ELF-1 (cell line): ENCODE results near the gene SUOX.
A peak's percentile ranks its signal among the peaks of the same experiment; 100 is the strongest.
"Not testable (repeated sequence)": the region's sequence is repeated elsewhere in the genome, so short reads cannot be mapped to it uniquely, and the experiment has no call there.

Experiments
- DNase-seq: peaks from one replicate; pipeline ENCODE4 v3.0.0-alpha.2; 2016; ENCODE audit warnings: low read depth, low spot score

The SUOX gene

DNA sequence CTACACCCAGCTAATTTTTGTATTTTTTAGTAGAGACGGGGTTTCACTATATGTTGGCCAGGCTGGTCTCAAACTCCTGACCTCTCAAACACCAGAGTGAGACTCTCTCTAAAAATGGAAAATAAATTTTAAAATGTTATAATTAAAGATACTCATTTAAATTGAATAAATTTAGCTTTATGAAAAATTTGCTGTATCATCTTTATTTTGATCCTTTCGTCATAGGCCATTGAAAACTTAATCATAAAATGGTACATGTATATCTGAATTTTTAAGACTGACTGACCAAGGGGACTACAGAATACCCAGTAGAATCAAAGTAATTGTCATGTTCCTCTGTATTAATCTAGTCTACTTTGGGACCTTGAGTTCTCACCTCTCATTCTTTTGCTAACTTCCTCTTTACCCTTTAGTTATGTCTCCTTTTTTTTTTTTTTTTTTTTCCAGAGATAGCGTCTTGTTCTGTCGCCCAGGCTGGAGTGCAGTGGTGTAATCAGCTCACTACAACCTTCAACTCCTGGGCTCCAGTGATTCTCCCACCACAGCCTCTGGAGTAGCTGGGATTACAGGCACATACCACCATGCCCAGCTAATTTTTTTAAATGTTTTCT is 13.7 kb upstream of the SUOX start:
- DNase-seq: no peak

DNA sequence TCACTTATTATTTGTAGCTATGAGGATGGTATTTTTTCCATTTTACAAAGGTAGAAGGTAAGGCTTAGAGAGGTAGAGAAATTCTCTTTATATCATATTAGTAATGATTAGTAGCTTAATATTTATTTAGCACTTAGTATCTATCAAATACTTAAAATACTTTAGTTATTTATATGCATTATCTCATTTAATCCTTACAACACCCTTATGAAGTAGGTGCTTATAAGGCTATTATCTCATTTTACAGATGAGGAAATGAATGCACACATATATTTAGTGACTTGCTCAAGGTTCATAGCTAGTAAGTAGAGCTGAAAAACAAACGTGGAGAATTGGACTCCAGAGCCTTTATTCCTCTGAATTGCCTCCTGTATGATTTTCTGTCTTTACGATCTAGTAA is 12.2 kb upstream of the SUOX start:
- no peak for DNase-seq

DNA sequence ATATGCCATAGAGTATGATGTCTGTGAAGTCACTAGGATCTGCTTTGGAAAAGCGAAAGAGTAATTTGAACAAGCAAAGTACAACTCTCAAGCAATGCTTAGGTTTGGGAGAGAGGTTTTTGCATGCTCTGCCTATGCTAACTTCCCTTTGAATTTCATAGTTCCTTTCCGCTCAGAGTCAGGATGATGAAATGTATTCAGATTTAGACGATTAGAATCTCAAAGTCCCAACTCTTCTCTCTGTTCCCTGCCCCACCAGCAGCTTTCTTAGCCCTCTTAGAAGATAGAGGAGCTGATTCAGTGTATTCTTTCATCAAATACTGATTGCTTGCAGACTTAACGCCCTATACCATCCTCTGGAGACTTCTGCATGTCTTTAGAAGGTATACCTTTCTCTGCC is 11.7 kb upstream of the SUOX start:
- DNase-seq: no peak

DNA sequence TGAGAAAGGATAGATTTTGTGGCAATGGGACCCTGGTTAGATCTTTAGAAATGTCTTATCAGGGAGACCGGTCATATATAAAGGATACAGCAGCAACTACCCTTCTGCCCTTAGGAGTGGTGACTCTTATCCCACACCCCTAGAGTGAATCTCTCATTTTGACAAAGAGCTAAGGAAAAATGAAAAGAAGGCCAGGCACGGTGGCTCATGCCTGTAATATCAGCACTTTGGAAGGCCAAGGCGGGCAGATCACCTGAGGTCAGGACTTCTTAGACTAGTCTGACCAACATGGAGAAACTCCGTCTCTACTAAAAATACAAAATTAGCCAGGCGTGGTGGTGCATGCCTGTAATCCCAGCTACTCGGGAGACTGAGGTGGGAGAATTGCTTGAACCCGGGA is 11.1 kb upstream of the SUOX start:
- DNase-seq: not testable (repeated sequence)

DNA sequence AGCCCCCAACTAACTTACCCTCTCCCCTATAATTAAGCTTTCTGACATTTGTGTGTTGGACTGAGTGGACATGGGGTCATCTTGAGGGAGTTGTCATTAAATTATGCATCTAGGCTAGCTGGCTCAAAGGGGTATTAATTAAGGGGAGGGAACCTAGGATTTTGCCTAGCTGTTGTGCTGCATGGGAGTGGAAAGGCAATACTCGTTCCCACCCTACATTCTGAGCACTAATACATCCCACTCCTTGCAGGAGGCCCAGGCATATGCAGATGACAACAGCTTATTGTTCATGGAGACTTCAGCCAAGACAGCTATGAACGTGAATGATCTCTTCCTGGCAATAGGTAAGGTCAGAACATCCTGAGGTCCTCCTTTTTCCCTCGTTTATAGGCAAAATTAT is 6.0 kb upstream of the SUOX start:
- DNase-seq: no peak

DNA sequence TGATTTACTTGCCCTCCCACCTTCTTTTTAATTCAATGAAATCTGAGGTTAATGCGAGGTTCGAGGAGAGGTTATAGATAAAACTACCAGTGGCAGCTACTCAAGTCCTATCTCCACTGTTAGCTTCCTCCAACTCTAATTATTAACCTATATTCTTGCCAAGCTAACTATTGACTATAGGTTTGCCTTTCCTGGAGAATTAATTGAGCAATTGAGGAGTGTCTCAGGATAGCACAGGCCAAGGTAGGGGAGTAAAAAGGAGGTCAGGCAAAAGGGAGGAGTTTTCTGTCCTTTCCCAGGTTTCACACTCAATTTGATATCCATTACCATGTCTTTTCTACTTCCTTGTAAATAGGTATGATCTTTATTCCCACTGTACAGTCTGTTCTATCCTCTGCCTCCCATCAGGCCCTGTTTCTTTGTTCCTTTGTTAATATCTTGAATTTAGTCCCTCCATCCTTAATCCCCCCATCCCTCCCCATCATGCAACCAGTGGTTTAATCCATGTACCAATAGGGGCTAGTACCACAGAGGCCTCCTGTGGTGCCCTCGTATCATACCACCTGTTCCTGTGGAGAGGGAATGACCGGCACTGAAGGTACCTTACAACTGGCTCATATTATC is 3.7 kb upstream of the SUOX start:
- no peak for DNase-seq

DNA sequence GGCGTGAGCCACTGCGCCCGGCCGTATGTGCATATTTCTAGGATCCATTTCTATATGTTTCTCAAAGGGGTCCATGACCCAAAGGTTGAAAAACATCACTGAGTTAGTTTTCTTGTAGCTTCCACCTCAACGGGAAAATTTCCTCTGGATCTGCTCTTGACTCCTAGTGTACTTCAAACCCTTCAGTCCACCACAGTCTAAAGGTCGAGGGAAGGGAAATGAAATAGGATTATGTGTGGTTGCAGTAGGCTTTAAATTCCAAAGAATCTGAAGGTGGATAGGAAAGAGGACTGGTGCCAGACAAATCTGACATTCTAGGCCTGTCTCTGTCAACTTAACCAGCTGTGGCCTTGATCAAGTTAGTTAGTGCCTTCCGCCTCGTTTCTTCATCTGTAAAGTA is 1.7 kb upstream of the SUOX start:
- no peak for DNase-seq

DNA sequence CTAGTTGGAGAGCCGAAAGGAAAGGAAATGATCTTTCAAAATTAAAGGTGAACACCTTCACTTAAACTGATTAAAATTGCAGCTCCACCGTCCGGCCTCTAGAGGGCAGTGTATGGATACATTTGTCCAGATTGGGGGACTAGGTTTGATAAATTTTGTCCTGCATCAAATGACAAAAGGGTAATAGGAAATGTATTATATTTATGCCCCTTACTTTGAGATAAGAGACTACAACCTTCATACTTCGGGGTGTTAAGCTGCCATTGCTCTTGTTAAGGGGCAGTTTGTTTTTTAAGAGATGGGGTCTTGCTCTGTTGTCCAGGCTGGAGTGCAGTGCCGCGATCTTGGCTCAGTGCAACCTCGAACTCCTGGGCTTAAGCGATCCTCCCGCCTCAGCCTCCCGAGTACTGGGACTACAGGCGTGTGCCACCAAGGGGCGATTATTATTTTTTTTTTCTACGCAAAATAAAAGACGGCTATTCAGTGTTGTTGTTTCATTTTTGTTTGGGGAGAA is 818 bp upstream of the SUOX start:
- peak; percentile 40 for DNase-seq

DNA sequence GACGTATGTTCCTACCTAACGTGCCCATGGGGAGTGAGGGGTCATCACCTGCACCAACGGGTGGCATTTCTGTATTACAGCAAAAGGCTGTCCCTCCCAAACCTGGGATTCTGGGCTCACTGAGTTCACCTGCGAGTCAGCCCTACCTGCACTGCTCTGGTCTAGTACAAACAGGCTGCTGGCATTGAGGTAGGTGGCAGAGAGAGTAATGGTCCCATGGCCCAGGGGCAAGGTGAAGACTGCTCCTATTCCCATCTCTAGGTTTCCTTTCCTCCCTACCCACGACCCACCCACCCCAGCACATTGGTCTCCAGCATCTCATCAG is 421 bp downstream of the SUOX start:
- DNase-seq: no peak

DNA sequence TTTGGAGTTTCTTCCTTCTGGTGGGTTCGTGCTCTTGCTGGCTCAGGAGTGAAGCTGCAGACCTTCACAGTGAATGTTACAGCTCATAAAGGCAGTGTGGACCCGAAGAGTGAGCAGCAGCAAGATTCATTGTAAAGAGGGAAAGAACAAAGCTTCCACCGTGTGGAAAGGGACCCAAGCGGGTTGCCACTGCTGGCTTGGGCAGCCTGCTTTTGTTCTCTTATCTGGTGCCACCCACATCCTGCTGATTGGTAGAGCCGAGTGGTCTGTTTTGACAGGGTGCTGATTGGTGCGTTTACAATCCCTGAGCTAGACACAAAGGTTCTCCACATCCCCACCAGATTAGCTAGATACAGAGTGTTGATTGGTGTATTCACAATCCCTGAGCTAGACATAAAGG is 2.4 kb downstream of the SUOX start:
- not testable (repeated sequence) for DNase-seq

DNA sequence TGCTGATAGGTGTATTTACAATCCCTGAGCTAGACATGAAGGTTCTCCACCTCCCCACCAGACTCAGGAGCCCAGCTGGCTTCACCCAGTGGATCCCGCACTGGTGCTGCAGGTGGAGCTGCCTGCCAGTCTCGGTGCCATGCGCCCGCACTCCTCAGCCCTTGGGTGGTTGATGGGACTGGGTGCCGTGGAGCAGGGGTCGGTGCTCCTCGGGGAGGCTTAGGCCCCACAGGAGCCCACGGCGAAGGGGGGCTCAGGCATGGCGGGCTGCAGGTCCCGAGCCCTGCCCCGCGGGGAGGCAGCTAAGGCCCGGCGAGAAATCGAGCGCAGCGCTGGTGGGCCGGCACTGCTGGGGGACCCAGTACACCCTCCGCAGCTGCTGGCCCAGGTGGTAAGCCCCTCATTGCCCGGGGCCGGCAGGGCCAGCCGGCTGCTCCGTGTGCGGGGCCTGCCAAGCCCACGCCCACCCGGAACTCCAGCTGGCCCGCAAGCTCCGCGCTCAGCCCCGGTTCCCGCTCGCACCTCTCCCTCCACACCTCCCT is 3.0 kb downstream of the SUOX start:
- DNase-seq: not testable (repeated sequence)

DNA sequence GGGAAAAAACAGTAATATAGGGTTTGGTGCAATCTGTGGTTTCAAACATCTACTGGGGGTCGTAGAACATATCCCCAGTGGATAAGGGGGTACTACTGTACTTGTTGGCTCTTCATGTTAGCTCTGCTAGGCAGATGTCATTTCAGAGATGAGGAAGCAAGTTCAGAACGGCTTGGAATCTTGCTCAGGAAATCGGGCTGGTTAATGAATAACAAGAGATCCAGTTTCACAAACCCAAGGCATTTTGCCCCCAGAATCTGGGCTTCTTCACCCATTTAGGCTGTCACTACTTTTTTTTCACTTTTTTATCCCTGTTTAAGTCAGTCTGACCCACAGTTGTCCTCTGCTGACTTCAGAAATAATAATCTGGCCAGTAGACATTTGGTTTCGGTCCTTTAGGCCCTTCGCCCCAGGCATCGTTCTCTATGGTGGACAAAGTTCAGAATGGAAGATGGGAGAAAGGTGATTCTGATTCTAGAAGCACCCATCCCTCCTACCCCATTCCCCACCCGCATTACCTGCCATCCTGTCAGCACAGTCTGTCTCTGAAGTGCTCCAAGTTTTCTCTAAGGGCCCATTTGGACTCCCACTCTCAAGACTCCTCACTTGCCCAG is 4.5 kb downstream of the SUOX start:
- DNase-seq: no peak

DNA sequence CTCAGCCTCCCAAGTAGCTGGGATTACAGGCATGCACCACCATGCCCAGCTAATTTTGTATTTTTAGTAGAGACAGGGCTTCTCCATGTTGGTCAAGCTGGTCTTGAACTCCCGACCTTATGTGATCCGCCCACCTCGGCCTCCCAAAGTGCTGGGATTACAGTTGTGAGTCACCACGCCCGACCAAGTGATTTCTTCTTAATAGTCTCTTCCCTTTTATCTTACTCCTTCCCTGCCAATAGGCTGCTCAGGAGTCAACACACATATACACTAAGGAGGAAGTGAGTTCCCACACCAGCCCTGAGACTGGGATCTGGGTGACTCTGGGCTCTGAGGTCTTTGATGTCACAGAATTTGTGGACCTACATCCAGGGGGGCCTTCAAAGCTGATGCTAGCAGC is 6.3 kb downstream of the SUOX start:
- not testable (repeated sequence) for DNase-seq

DNA sequence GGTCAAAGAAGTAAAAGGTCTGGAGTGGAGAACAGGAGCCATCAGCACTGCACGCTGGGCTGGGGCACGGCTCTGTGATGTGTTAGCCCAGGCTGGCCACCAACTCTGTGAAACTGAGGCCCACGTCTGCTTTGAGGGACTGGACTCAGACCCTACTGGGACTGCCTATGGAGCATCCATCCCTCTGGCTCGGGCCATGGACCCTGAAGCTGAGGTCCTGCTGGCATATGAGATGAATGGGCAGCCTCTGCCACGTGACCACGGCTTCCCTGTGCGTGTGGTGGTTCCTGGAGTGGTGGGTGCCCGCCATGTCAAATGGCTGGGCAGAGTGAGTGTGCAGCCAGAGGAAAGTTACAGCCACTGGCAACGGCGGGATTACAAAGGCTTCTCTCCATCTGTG is 7.1 kb downstream of the SUOX start:
- DNase-seq: no peak

DNA sequence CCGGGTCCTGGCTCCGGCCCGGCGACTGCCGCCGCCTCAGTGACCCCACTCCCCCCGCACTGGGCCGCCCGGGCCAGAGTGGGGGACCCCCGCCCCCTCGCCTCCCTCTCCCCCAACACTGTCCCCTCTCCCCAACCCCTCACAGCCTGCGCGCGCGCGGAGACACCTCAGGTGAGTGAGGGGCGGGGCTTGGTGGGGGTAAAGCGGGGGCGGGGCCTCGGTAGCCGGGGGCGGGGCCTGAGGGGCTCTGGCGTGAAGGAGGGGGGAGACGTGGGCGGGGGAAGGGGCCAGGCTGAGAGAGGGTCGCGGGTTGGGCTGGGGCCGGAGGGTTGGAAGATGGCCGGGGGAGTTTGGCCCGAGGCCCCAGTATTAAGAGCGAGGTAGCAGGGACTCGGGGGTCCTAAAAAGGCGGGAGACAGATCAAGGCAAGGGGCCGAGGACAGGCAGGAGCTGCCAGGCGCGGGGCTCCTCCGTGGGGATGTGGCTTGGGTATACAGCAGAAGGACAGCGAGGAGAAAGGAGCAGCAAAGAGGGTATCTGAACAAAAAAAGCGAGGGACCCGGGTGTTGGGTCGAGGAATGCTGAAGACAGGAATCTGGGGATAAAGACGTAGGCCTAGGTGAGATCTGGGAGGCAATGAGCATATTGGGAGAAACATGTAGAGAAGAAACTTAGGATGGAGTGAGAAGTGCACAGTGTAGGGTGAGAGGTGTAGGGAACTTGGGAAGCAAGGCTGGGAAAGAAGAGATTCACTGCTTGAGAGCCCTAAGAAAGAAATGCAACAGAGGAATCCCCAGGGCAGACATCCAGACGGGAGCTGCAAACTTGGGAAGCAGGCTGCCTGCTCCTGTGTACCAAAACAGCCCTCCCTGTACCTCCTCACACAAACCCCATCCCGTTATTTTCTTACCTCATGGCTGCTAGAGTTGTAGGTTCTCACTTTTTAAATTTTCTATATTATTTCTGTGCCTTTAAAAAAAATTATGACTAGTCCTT is 10.8 kb downstream of the SUOX start:
- peak; percentile 69 for DNase-seq

DNA sequence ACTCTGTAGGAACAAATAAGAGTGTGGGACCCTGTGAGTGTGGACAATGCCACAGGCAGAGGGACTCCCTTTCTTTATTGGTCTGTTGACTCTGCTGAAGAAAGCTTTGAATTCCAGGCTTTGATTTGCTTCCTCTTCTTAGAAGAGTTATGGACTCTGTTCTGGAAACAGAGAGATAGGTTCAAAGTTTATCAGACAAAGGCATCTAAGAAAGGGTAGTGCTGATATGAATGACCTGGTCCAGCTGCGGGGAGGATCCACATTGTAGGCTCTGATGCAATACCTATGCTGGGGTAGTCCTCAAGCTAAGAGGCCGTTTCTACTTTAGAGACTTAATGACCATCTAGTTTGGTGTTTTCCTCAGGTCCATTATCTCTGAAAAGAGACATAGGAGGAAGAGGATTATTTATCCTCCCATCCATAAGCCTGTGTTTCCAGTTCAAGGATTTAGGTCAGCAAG is 13.1 kb downstream of the SUOX start:
- no peak for DNase-seq

DNA sequence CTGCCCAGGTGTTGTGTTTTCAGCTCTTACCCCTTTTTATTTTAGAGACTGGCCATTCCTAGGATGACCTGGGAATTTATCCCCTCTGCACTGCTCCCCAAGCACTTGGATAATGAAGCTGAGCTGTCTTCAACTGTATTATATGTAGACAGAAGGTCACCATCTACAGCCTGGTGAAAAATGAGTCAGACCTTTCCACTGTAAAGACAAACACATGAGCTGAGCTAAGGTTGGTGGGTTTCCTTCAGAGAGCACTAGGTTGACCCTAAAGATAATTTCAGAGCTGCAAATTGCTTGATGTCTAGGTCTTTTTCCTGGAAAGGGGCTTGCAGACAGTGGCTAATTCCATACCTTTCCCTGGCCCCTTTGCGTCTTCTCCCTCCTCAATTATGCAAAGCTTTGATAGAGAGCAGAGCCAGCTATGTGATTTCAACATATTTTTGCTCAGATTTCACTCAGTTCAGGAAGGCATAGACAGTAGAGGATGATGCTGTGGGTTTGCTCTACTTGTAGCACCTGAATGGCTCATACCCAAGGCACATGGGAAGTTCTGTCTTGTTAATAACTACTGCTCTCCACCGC is 14.5 kb downstream of the SUOX start:
- no peak for DNase-seq

DNA sequence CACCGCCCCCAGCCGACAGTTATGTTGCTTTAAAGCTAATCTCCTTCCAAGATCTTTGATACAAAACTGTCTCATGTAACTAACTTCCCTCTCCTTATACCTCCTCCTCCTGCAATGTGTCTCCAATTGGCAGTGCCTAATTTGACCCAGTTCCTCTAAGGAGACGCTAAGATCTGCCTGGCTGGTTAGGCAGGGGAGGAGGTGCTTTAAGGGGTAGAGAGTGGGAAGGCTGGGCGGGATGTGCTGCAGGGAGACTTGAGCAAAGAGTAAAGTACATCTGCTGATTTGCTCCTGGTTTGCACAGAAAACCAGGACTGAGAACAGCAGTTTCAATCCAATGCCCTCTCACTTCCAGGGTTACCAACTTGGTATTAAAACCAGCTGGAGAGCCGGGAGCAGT is 16.4 kb downstream of the SUOX start:
- no peak for DNase-seq

DNA sequence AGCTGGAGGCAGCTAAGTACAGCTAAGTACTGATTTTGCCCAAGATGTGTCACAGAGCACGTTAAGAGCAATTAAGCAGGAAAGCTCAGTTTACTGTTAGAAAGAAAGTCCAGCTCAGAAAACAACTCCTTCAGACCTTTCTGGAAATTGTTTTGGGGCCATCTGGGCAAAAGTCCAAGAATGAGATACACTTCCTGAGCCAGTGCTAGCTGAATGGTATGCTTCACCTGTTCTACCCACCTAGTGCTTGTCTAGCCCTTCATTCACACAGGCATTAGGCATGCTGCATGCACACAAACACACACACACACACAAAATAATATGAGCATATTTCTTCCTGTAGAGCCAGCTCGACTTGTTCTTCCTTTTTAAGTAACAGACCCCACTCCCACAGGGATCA is 17.1 kb downstream of the SUOX start:
- no peak for DNase-seq

DNA sequence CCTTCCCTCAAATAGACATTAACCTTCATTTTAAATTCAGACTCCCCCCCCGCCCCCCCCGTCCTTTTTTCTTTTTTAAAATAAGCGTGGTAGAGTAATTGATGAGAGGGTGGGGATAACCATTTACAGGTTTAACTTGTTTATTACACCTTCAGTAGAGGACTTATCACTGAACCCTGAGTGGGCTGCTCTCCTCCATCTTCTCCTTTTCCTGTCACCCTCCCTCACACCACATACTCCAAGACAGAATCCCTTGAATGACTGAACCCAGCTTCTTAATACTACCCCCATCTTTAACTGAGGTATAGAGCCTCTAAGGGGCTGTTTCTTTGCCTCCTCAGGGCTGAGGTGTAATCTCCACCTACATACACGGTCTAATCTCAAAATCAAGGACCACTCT is 20.1 kb downstream of the SUOX start:
- no peak for DNase-seq

DNA sequence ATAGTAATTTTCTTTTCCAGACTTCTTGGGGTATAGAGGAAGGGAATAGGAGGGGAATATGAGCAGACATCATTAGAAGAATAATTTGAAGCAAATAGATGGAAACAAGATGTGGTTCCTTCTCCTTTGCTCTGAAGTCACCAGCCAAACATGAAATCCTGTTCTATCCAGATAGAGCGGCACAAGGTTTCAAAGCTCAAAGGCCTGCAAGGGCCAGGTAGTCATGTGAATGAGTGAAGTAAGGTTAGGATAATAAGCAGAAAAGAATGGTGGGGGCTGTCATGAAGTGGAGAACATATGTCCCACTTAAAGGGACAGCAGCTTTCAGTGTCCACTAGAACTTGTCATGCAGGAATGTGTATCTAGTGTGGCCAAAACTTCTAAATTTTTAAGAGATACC is 21.3 kb downstream of the SUOX start:
- no peak for DNase-seq
